ENCODE data around the gene C11orf24. TPM values are rescaled to one million over a fixed set of nuclear protein-coding genes. Genes with fewer than 3 reads are reported as not detected.

C11orf24 gene
- total and polyA plus RNA-seq, 9 of the 15 experiments (the other 6 are each of a cell fraction or from before 2014, with no cell fraction given): 2.0 to 65.2 (median 32.5) TPM

- peak; percentile 98 for TF ChIP-seq JUN (IDR thresholded peaks at IDR 0.05; ENCODE audit: borderline replicate concordance, low read depth, low read length)
- peak; percentile 92; the same call in 1 of the 2 replicates for TF ChIP-seq JUN (CRISPR knock-in tag; IDR thresholded peaks at IDR 0.05; ENCODE audit: borderline replicate concordance)
- TF ChIP-seq, protein P1, sequence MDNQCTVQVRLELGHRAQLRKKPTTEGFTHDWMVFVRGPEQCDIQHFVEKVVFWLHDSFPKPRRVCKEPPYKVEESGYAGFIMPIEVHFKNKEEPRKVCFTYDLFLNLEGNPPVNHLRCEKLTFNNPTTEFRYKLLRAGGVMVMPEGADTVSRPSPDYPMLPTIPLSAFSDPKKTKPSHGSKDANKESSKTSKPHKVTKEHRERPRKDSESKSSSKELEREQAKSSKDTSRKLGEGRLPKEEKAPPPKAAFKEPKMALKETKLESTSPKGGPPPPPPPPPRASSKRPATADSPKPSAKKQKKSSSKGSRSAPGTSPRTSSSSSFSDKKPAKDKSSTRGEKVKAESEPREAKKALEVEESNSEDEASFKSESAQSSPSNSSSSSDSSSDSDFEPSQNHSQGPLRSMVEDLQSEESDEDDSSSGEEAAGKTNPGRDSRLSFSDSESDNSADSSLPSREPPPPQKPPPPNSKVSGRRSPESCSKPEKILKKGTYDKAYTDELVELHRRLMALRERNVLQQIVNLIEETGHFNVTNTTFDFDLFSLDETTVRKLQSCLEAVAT (IDR thresholded peaks at IDR 0.05): 0 out of 4 replicates have a peak, but pooled peaks of 1 of the 2 experiments have one; percentile 49
- TF ChIP-seq, protein P2, sequence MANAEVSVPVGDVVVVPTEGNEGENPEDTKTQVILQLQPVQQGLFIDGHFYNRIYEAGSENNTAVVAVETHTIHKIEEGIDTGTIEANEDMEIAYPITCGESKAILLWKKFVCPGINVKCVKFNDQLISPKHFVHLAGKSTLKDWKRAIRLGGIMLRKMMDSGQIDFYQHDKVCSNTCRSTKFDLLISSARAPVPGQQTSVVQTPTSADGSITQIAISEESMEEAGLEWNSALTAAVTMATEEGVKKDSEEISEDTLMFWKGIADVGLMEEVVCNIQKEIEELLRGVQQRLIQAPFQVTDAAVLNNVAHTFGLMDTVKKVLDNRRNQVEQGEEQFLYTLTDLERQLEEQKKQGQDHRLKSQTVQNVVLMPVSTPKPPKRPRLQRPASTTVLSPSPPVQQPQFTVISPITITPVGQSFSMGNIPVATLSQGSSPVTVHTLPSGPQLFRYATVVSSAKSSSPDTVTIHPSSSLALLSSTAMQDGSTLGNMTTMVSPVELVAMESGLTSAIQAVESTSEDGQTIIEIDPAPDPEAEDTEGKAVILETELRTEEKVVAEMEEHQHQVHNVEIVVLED (CRISPR knock-in tag; IDR thresholded peaks at IDR 0.05): peak; percentile 49; the same call in 1 of the 2 replicates
- peak; percentile 72; the same call in 1 of the 2 replicates for TF ChIP-seq TFAP4 (CRISPR knock-in tag; IDR thresholded peaks at IDR 0.05; ENCODE audit: borderline replicate concordance)
- TF ChIP-seq NKRF (IDR thresholded peaks at IDR 0.05; ENCODE audit: borderline replicate concordance): no peak
- TF ChIP-seq ZNF134 (CRISPR knock-in tag; conservative IDR thresholded peaks at IDR 0.05): peak; percentile 90
- TF ChIP-seq ZNF76 (CRISPR knock-in tag; IDR thresholded peaks at IDR 0.05; ENCODE audit: borderline replicate concordance): 0 out of 2 replicates have a peak, but pooled peaks have one; percentile 44
- peak; percentile 99 for TF ChIP-seq ATF4 (CRISPR knock-in tag; IDR thresholded peaks at IDR 0.05)
- TF ChIP-seq ZNF584 (CRISPR knock-in tag; IDR thresholded peaks at IDR 0.05; ENCODE audit: low read depth): peak; percentile 97; the same call in 1 of the 2 replicates
- TF ChIP-seq BACH1 (tag; IDR thresholded peaks at IDR 0.05): peak; percentile 90
- TF ChIP-seq TCFL5 (CRISPR knock-in tag; conservative IDR thresholded peaks at IDR 0.05): peak; percentile 60; the same call in 1 of the 2 replicates
- TF ChIP-seq BRCA1 (IDR thresholded peaks at IDR 0.05): no peak
- TF ChIP-seq BRCA1 (CRISPR knock-in tag; IDR thresholded peaks at IDR 0.05): no peak
- peak; percentile 98 for TF ChIP-seq FOSL1 (tag; conservative IDR thresholded peaks at IDR 0.05)
- TF ChIP-seq, protein P3, sequence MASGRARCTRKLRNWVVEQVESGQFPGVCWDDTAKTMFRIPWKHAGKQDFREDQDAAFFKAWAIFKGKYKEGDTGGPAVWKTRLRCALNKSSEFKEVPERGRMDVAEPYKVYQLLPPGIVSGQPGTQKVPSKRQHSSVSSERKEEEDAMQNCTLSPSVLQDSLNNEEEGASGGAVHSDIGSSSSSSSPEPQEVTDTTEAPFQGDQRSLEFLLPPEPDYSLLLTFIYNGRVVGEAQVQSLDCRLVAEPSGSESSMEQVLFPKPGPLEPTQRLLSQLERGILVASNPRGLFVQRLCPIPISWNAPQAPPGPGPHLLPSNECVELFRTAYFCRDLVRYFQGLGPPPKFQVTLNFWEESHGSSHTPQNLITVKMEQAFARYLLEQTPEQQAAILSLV (tag; IDR thresholded peaks at IDR 0.05): peak; percentile 94
- no peak for TF ChIP-seq XRCC5 (IDR thresholded peaks at IDR 0.05; ENCODE audit: low read depth, low read length)
- peak; percentile 62 for TF ChIP-seq FOS (IDR thresholded peaks at IDR 0.05; ENCODE audit: extremely low read depth, insufficient read length)
- TF ChIP-seq BCOR (IDR thresholded peaks at IDR 0.05): no peak
Observed at GRCh38 chr11:68266936-68267880, 4.6 kb downstream of the C11orf24 start (continued).
